KG1 (cell line): ENCODE data around the gene SERPINB2.

Experiments
- DNase-seq: peaks from one replicate; lab custom pipeline; 2025; lab: John Stamatoyannopoulos, UW

The SERPINB2 gene

GRCh38 chr18:63887424-63887823 is at the start of gene SERPINB2:
Gene SERPINB2, plus strand, starts transcription at chr18:63887705. Its CDS starts 3,740 bp downstream, at chr18:63891445.
- no peak for DNase-seq

- no peak for DNase-seq
Observed at GRCh38 chr18:63843008-63843407, 44.5 kb upstream of the SERPINB2 start.

- peak; percentile 9 for DNase-seq
Observed at GRCh38 chr18:63844254-63844653, 43.3 kb upstream of the SERPINB2 start.

- DNase-seq, result peak; percentile 15
Observed at GRCh38 chr18:63848159-63848558, 39.3 kb upstream of the SERPINB2 start.

- no peak for DNase-seq
Observed at GRCh38 chr18:63850020-63850419, 37.5 kb upstream of the SERPINB2 start.

GRCh38 chr18:63850636-63851035 is 36.9 kb upstream of the SERPINB2 start:
- DNase-seq, result no peak

- DNase-seq, result no peak
Observed at GRCh38 chr18:63858456-63858855, 29.0 kb upstream of the SERPINB2 start.

- no peak for DNase-seq
Observed at GRCh38 chr18:63859781-63860475, 27.6 kb upstream of the SERPINB2 start.

- no peak for DNase-seq
Observed at GRCh38 chr18:63860531-63860930, 27.0 kb upstream of the SERPINB2 start.

- DNase-seq, result no peak
Observed at GRCh38 chr18:63867368-63868125, 20.0 kb upstream of the SERPINB2 start.

- DNase-seq, result no peak
Observed at GRCh38 chr18:63868546-63868945, 19.0 kb upstream of the SERPINB2 start.

- DNase-seq, result no peak
Observed at GRCh38 chr18:63869374-63869773, 18.1 kb upstream of the SERPINB2 start.

GRCh38 chr18:63869851-63870250 is 17.7 kb upstream of the SERPINB2 start:
- no peak for DNase-seq

- DNase-seq, result no peak
Observed at GRCh38 chr18:63871836-63872235, 15.7 kb upstream of the SERPINB2 start.

GRCh38 chr18:63872586-63872985 is 14.9 kb upstream of the SERPINB2 start:
- no peak for DNase-seq

- DNase-seq, result no peak
Observed at GRCh38 chr18:63878343-63878742, 9.2 kb upstream of the SERPINB2 start.

GRCh38 chr18:63878925-63879324 is 8.6 kb upstream of the SERPINB2 start:
- DNase-seq, result no peak

GRCh38 chr18:63879709-63880108 is 7.8 kb upstream of the SERPINB2 start:
- no peak for DNase-seq

GRCh38 chr18:63881851-63882250 is 5.7 kb upstream of the SERPINB2 start:
- no peak for DNase-seq

- no peak for DNase-seq
Observed at GRCh38 chr18:63882333-63883141, 5.0 kb upstream of the SERPINB2 start.

GRCh38 chr18:63883617-63884016 is 3.9 kb upstream of the SERPINB2 start:
- no peak for DNase-seq

- no peak for DNase-seq
Observed at GRCh38 chr18:63888470-63889190, 1.1 kb downstream of the SERPINB2 start.
